ENCODE data around the gene LCNL1.
A peak's percentile ranks its signal among the peaks of the same experiment; 100 is the strongest.

The LCNL1 gene

DNA sequence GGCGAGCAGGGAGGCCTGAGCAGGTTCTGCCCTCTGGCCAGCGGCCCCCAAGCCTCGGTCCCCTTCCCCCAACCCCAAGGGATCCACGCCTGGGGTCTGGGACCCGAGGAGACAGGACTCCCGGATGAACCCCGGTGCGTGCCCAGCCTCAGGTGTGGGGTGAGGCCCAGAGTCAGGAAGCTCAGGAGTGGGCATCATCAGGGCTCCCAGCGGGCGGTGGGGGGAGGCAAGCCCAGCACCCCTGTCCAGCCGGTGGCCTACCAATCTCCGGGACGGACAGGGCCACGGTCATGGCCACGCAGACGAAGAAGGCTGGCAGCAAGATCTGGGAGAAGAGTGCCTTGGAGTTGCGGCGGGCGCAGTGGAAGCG, 30.8 kb downstream of the LCNL1 start:
- DNase-seq: no peak

DNA sequence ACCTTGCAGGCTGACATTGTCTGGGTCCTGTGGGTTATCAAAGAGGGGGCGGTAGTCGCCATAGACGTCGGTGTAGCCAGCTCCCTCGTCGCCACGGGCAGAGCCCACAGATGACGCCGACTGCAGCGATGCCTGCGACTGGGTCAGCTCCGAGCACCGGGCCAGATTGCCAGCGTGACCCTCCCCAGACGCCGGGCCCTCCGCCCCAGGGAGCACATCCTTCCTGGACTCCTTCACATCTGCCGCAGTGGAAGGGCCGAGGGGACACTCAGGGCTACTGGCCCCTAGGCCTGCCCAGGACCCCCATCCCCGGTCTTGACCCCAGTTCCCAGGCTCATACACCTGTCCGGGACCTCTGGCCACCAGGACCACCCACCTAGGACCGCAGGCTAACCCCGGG, 31.4 kb downstream of the LCNL1 start:
- DNase-seq: no peak

- no peak for DNase-seq
Measured at GRCh38 chr9:137014776-137015539, 32.2 kb downstream of the LCNL1 start.

DNA sequence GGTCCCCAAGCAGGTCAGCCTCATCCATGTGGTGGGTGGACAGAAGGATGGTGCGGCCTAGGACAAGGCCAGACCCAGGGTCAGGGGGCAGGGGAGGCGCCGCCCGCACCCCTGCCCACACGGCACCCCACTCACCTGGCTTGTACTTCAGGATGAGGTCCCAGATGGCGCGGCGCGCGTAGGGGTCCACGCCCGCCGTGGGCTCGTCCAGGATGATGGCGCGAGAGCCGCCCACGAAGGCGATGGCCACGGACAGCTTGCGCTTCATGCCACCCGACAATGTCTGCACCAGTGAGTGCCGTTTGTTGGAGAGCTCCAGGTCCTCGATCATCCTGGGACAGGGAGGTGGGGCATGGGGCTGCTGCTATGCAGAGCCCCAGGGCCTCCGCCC, 32.7 kb downstream of the LCNL1 start:
- DNase-seq: no peak

GRCh38 chr9:137015976-137016375, 33.2 kb downstream of the LCNL1 start:
- DNase-seq: no peak

DNA sequence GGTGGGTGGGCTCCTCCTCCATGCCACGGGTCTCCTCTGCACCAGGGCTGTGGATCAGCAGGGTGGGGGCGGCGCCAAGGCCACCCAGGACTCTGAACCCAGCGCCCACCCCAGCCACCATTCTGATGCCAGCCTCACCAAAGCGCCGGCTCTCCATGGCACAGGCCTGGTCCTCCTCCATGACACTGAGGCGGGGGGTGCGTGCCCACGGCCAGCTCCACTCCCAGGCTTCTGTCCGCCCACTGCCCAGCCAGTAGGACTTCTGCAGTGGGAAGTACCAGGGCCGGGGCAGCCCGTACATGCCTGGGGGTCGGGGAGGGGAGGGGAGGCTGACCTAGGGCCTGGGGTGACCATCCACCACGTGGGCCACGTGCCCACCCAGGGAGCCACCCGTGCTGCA, 33.6 kb downstream of the LCNL1 start:
- no peak for DNase-seq

- no peak for DNase-seq
Measured at GRCh38 chr9:137017071-137017470, 34.3 kb downstream of the LCNL1 start.

DNA sequence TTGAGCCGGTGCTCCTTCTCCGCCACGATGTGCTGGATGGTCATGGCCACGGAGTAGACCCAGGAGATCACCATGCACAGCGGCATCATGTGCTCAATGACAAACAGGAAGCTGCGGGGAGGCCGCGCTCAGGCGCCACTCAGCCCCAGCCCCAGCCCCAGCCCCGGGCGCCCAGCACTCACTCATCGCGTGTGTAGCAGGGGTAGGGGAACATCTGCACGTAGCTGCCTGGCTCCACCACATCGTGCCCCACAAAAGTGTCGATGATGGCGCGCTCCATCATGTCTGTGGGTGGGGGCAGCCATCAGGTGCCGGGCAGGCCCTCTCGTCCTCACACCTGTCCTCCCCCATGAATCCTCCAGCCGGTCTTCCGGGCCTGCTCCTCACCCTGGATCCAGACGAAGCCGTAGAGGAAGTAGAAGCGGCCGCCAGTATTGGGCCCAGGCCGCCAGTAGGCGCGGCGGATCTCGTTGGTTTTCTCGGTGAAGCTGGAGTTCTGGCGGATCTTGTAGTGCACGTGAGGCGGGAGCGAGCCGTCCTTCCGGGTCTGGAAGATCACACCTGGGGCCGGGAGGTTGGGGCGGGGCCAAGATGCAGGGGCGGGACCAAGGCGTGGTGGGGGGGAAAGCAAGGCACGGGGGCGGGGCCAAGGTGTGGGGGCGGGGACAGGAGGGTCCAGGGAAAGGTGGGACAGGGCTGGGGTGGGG, 35.2 kb downstream of the LCNL1 start:
- DNase-seq: no peak

- DNase-seq: no peak
Measured at GRCh38 chr9:137018761-137019559, 36.2 kb downstream of the LCNL1 start.

GRCh38 chr9:137019891-137020683, 37.3 kb downstream of the LCNL1 start:
- DNase-seq: no peak

DNA sequence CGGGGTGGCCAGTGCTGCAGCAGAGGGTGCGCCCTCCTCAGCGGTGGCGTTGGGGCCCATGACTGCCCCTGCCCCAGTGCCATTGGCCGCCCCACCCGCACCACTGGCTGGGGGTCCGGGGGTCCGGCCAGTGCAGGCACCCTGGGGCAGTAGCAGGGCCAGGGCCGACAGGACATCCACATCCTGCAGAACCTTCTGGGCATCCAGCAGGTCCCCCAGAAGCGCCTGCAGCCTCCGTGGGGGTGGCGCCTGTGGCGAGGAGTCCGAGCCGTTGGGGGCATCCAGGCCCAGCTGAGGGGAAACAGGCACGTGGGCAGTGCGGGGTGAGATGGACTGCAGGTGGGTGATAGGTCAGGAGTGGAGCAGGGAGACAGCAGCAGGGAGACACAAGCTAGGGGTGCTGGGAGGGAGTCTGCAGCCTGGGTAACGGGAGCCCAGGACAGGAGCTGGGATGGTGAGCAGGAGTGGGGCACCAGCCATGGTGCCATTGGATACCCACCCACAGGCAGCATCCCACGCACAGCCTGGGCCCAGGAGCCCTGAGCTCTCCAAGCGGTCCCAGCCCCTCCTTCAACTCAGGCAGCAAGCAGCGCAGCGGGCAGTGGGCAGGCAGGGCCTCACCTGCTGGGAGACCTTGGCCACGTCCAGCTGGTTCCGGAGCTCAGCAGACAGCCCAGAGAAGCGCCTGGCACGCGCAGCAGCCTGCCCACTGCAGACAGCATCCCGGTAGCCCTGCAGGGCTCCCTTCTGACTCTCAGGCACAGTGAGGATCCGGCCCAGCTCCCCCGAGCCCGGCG, 38.2 kb downstream of the LCNL1 start:
- DNase-seq: no peak

DNA sequence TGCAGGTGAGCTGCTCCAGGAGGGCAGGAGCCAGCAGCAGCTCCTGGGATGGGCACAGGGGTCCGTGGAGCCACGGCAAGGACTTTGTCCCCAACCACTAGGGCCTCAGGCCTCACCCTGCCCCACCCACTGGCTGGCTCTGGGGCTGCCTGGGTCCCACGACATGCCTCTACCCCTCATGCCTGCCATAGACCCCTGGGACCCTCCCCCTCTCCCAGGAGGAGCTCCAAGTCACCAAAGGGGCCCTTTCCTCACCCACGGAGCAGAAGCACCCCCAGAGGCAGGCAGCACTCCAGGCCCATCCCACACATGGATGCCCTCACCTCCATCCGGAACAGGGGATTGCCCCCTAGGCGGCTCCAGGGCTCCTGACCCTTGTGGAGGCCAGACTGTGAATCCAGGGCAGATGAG, 38.8 kb downstream of the LCNL1 start:
- DNase-seq: no peak

DNA sequence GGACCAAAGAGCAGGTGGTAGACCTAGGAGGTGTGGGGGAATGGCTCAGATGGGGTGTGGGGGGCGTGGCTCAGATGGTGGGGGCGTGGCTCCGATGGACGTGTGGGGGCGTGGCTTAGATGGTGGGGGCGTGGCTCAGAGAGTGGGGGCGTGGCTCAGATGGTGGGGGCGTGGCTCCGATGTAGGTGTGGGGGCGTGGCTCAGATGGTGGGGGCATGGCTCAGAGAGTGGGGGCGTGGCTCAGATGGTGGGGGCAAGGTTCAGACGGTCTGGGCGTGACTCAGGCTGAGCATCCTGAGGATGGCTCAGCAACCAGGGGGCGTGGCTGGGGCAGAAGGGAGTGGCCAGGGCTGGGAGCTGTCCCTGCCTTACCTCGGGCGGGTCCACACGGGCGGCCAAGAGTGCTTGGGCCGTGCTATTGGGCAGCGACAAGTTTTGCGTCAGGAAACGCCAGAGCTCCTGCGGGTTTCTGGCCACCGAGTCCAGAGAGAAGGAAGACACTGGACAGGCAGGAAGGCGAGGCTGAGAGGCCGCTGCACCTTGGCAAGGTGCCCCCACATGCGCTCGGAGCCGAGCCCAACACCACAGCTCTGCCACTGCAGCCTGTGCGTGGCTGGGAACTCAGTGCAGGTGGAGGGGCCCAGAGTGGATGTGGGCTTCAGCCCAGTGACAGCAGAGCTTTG, 39.3 kb downstream of the LCNL1 start:
- no peak for DNase-seq

DNA sequence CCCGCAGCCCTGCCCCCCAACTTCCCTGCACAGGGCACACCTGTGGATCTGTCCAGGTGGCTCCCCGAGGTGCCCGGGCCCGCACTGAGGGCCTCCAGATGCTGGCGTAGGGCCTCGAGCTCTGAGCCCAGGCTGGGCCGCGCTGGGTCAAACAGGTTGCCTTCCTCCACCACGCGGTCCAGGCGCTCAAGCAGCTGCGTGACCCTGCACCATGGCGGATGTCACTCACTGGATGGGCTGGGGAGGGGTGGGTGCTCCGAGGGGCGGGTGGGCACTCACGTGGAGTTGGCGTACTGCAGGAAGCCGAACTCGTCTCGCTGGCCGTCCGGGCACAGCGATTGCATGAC, 39.8 kb downstream of the LCNL1 start:
- no peak for DNase-seq

DNA sequence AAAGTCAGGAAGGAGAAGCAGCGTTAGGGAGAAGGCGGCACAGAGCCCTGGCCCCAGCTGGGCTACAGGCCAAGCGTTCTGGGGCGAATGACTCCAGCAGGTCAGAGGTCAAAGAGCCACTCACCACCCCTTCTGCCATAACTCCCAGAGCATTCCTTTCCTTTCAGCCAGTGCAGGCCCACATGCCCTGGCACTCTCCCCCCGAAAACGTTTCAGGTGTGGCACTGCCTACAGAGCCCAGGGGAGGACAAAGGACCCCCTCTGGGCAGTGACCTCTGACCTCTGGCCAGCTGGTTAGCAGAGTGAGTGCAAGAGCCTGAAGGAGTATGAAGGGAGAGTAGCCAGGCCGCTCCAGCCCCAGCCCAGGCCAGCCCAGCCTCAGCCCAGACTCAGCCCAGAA, 40.4 kb downstream of the LCNL1 start:
- DNase-seq: no peak

- no peak for DNase-seq
Measured at GRCh38 chr9:137023583-137023991, 40.8 kb downstream of the LCNL1 start.

DNA sequence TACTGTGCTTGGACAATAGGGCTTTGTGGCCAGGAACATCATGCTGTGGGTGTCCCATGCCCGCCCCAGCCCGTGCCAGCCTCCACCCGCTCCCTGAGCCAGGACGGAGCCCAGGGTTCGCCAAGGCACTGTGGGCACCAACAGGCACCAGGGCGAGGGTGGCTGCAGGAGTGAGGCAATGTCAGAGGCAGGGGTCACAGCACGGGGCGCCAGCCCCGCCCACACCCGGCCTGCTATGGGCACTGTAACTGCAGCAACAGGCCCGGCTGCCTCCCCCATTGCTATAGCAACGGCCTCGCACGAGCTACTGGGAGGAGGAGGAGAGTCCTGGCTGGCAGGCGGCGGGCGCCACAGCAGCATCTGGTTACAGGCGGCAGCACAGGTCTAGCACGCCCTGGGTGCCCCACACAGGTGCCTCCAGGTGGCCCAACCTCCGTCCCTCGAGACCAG, 42.7 kb downstream of the LCNL1 start:
- peak; percentile 80 for DNase-seq

- no peak for DNase-seq
Measured at GRCh38 chr9:137026384-137026783, 43.6 kb downstream of the LCNL1 start.

- no peak for DNase-seq
Measured at GRCh38 chr9:137026828-137027227, 44.0 kb downstream of the LCNL1 start.

- peak; percentile 52 for DNase-seq
Measured at GRCh38 chr9:137027369-137028262, 44.8 kb downstream of the LCNL1 start, which contains the start of gene ABCA2. ABCA2 (minus strand) TSS chr9:137028237; CDS start chr9:137028140, 97 bp downstream.
